Head of caudate nucleus (tissue), 42 donors: ENCODE data around the gene TEX26.
"Not testable (repeated sequence)": the region's sequence is repeated elsewhere in the genome, so short reads cannot be mapped to it uniquely, and the experiment has no call there.

Experiments
- DNase-seq, 42 donors: peaks; one replicate each; pipeline versions ENCODE4 v3.0.0 to v3.0.0-alpha.2; 2020 to 2021; ENCODE audit warnings: mixed read lengths in 7 of 42
- intact Hi-C: fragments of 100-400 bp; cut with DNase I; formaldehyde crosslinking; loops from one replicate; pipeline ENCODE4 v1.15.0; 2022

Gene TEX26

GRCh38 chr13:30915691-30916541 is 16.5 kb upstream of the TEX26 start:
- DNase-seq: peak in 25 of 42 donors; percentile 11 to 71 (median 35)
- intact Hi-C loops: no loop called here

- intact Hi-C loops: no loop called here
- no peak for DNase-seq
Observed at GRCh38 chr13:30916991-30917390, 15.5 kb upstream of the TEX26 start.

GRCh38 chr13:30918662-30919405 is 13.6 kb upstream of the TEX26 start:
- DNase-seq: no peak
- intact Hi-C loops: no loop called here

- intact Hi-C loops: no loop called here
- DNase-seq: no peak
Observed at GRCh38 chr13:30920162-30920909, 12.1 kb upstream of the TEX26 start.

- intact Hi-C loops: no loop called here
- no peak for DNase-seq
Observed at GRCh38 chr13:30923418-30923817, 9.0 kb upstream of the TEX26 start.

GRCh38 chr13:30924721-30925120 is 7.7 kb upstream of the TEX26 start:
- no peak for DNase-seq
- intact Hi-C loops: no loop called here

GRCh38 chr13:30925429-30925828 is 7.0 kb upstream of the TEX26 start:
- intact Hi-C loops: no loop called here
- DNase-seq: no peak

GRCh38 chr13:30926781-30927180 is 5.7 kb upstream of the TEX26 start:
- no peak for DNase-seq
- intact Hi-C loops: no loop called here

- DNase-seq, intact Hi-C loops: not testable (repeated sequence)
Observed at GRCh38 chr13:30927188-30927587, 5.3 kb upstream of the TEX26 start.

- peak in 1 of 42 donors; percentile 45 for DNase-seq
- intact Hi-C loops: no loop called here
Observed at GRCh38 chr13:30927595-30927994, 4.9 kb upstream of the TEX26 start.

GRCh38 chr13:30928978-30929377 is 3.5 kb upstream of the TEX26 start:
- no peak for DNase-seq
- intact Hi-C loops: no loop called here

GRCh38 chr13:30933354-30933670 is 856 bp downstream of the TEX26 start:
- intact Hi-C loops: no loop called here
- DNase-seq: no peak

GRCh38 chr13:30934381-30934780 is 1.9 kb downstream of the TEX26 start:
- intact Hi-C loops: no loop called here
- no peak for DNase-seq

GRCh38 chr13:30934803-30935202 is 2.3 kb downstream of the TEX26 start:
- no peak for DNase-seq
- intact Hi-C loops: no loop called here

GRCh38 chr13:30936971-30937370 is 4.5 kb downstream of the TEX26 start:
- DNase-seq: no peak
- intact Hi-C loops: no loop called here

- intact Hi-C loops: no loop called here
- no peak for DNase-seq
Observed at GRCh38 chr13:30943881-30944280, 11.4 kb downstream of the TEX26 start.

GRCh38 chr13:30957258-30957943 is 24.9 kb downstream of the TEX26 start:
- no peak for DNase-seq
- intact Hi-C loops: no loop called here

- intact Hi-C loops: no loop called here
Observed at GRCh38 chr13:30959678-30960077, 27.2 kb downstream of the TEX26 start.

GRCh38 chr13:30963791-30964190 is 31.3 kb downstream of the TEX26 start:
- DNase-seq: no peak

More at GRCh38 chr13:30959678-30960077, 27.2 kb downstream of the TEX26 start:
- no peak for DNase-seq

More at GRCh38 chr13:30963791-30964190, 31.3 kb downstream of the TEX26 start:
- intact Hi-C loops: no loop called here
